ENCODE results near the gene TTC39C.

Gene TTC39C

GRCh38 chr18:24173997-24174396 is 159.4 kb downstream of the TTC39C start:
- no peak for DNase-seq (ENCODE audit: insufficient read length, low spot score)
- FAIRE-seq: peak; percentile 72
- TF ChIP-seq CTCF (IDR thresholded peaks at IDR 0.05; ENCODE audit: insufficient read depth, missing control alignments): no peak

- peak; percentile 58 for TF ChIP-seq CTCF (IDR thresholded peaks at IDR 0.05; ENCODE audit: insufficient read depth, missing control alignments)
- peak; percentile 61 for FAIRE-seq
- DNase-seq (ENCODE audit: insufficient read length, low spot score): peak; percentile 56
Observed at GRCh38 chr18:24176727-24177416, 162.3 kb downstream of the TTC39C start.

GRCh38 chr18:24177499-24178133 is 163.1 kb downstream of the TTC39C start:
- DNase-seq (ENCODE audit: insufficient read length, low spot score) (no peak), FAIRE-seq (peak; percentile 68)
- TF ChIP-seq CTCF (IDR thresholded peaks at IDR 0.05; ENCODE audit: insufficient read depth, missing control alignments): no peak

- no peak for FAIRE-seq
- no peak for DNase-seq (ENCODE audit: insufficient read length, low spot score)
- TF ChIP-seq CTCF (IDR thresholded peaks at IDR 0.05; ENCODE audit: insufficient read depth, missing control alignments): no peak
Observed at GRCh38 chr18:24180048-24180447, 165.5 kb downstream of the TTC39C start.

GRCh38 chr18:24181806-24182205 is 167.3 kb downstream of the TTC39C start:
- FAIRE-seq: no peak
- no peak for TF ChIP-seq CTCF (IDR thresholded peaks at IDR 0.05; ENCODE audit: insufficient read depth, missing control alignments)
- no peak for DNase-seq (ENCODE audit: insufficient read length, low spot score)
